ENCODE results near the gene EIF5B.
"Not testable (repeated sequence)": the region's sequence is repeated elsewhere in the genome, so short reads cannot be mapped to it uniquely, and the experiment has no call there.

Gene EIF5B, protein sequence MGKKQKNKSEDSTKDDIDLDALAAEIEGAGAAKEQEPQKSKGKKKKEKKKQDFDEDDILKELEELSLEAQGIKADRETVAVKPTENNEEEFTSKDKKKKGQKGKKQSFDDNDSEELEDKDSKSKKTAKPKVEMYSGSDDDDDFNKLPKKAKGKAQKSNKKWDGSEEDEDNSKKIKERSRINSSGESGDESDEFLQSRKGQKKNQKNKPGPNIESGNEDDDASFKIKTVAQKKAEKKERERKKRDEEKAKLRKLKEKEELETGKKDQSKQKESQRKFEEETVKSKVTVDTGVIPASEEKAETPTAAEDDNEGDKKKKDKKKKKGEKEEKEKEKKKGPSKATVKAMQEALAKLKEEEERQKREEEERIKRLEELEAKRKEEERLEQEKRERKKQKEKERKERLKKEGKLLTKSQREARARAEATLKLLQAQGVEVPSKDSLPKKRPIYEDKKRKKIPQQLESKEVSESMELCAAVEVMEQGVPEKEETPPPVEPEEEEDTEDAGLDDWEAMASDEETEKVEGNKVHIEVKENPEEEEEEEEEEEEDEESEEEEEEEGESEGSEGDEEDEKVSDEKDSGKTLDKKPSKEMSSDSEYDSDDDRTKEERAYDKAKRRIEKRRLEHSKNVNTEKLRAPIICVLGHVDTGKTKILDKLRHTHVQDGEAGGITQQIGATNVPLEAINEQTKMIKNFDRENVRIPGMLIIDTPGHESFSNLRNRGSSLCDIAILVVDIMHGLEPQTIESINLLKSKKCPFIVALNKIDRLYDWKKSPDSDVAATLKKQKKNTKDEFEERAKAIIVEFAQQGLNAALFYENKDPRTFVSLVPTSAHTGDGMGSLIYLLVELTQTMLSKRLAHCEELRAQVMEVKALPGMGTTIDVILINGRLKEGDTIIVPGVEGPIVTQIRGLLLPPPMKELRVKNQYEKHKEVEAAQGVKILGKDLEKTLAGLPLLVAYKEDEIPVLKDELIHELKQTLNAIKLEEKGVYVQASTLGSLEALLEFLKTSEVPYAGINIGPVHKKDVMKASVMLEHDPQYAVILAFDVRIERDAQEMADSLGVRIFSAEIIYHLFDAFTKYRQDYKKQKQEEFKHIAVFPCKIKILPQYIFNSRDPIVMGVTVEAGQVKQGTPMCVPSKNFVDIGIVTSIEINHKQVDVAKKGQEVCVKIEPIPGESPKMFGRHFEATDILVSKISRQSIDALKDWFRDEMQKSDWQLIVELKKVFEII

DNA sequence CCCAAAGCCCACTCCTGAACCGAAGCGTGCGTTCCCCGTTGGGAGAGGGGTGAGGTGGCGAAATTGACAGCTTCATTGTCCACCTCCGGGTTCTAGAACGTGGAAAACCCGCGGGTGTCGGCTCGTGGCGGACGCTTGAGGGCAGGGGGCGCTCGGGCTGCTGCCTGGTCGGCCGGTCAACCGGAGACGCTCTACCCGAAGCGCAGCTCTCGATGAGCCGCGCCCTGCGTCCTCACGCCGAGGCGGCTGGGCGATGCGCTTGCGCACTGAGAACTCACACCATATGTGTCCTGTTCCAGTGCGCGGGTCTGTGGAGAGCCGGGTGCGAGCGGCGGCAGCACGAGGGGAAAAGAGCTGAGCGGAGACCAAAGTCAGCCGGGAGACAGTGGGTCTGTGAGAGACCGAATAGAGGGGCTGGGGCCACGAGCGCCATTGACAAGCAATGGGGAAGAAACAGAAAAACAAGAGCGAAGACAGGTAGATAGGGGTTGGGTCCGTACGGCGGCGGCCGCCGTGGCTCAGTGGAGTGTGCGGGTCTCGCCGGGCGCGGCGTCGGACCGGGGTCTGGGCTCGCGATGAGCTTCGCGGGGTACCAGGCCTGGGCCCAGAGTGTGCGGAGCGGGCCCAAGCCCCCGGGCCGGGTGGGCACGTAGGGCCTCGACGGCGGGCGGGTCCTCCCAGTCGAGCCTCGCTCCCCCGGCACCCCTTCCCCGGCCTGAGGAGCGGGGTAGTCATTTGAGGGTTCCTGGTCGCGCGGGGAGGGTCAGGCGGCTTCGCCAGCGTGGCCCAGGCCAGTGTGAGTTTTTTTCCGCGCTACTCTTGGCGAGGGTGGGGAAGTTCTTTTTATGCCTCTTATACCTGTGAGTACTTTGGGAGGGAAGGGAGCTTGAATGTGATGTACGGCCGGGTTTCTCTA lies at the start of gene EIF5B:
Gene EIF5B (plus strand): TSS at position 277 of the 916 bp plus-strand sequence. CDS start 166 bp downstream, at position 443.
- DNase-seq = peak; percentile 91

DNA sequence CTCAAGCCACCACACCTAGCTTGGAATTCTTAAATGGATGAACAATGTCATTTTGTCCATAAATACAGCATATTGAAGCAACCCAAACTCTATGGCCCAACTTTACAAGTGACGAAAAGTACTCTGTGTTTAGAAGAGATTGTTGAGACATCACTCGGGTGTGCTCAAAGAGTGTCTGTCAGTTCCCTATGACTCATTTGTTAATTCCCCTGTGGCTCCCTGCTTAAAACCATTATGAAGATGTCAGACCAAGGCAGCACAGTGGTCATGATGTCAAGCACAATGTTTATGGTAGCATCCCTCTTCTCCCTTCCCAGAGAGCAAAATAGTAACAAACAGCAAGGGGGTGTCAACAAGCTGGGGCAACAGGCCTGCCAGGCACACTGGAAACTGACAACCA lies 39.2 kb upstream of the EIF5B start:
- no peak for DNase-seq

DNA sequence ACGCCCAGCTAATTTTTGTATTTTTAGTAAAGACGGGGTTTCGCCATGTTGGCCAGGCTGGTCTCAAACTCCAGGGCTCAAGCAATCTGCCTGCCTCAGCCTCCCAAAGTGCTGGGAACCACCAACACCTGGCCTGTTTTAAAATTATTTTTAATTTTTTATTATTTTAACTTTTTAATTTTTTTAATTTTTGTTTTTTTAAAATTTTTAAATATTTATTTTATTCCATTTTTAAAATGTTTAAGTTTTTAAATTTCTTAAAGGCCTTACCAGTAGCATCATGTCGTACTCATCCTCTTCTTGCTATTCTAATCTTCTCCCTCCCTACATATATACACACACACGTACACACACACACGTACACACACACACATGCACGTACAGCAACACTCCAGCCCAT lies 37.6 kb upstream of the EIF5B start:
- DNase-seq = no peak

DNA sequence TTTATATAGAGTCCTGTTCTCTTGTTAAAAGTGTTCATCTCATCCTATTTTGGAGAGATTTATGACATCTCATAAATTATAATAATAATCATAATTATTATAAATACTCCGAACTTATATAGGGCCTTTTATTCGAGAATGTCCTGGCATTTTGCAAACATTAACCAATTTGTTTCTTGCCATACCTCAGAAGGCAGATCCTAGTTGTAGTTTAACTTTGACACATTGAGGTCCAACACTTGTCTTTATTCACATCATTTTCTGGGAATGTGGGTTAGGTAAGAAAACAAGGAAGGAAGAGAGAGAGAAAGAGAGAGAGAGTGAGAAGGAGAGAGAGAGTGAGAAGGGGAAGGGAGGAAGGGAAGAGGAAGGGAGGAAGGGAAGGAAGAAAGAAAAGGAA lies 36.1 kb upstream of the EIF5B start, which contains the start of gene LYG1:
Gene LYG1 (minus strand): TSS at position 101 of the 400 bp plus-strand sequence. CDS start 5,527 bp downstream, outside the sequence.
- not testable (repeated sequence) for DNase-seq

DNA sequence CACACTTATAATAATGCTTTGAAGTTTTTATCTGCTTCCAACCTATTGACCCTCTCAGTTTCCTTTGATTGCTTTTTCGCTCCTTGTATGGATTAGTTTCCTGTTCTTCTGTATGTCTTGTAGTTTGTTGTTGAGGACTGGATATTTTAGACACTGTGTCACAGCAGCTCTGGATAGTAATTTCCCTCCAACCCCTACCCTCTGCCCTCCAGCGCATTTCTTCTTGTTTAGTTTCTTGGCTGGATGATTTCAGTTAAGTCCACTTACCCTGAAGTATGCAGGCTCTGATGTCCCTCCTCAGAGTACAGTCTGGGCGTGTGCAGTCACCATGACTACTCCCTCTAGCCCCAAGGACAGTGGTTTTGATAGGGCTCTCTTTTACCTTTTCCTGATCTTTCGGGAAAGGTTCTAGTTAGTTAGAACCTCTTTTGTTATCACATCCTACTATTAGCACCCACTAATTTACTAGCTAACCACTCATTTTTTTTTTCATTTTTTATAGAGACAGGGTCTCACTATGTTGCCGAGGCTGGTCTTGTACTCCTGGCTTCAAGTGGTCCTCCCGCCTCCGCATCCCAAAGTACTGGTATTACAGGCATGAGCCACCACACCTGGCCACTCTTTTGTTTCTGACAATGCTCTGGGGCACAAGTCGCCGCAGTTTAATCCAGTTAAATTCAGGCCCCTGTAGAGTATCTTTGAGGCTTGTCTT lies 19.9 kb upstream of the EIF5B start:
- no peak for DNase-seq

DNA sequence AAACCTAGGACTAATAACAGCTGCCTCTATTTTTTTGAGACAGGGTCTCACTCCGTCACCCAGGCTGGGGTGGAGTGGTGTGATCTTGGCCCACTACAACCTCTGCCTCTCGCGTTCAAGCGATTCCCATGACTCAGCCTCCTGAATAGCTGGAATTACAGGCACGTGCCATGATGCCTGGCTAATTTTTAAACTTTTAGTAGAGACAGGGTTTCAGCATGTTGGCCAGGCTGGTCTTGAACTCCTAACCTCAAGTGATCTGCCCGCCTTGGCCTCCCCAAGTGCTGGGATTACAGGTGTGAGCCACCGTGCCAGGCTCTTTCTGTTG lies 19.4 kb upstream of the EIF5B start:
- DNase-seq = not testable (repeated sequence)

DNA sequence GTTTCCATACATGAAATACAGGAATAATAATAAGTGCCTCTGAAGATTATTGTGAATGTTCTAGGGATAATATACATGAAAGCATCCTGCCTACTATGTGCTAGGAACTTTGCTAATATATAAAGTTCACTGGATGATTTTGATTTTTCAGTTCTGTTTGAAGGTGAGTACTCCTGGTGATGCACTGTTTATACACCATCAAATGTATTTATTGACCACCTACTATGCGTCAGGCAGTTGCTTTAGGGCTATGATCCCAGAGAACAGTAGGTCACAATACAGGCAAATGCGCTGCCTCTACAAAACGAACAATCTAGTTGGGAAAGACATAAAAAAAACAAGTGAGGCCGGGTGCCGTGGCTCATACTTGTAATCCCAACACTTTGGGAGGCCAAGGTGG lies 11.8 kb upstream of the EIF5B start:
- DNase-seq = no peak

DNA sequence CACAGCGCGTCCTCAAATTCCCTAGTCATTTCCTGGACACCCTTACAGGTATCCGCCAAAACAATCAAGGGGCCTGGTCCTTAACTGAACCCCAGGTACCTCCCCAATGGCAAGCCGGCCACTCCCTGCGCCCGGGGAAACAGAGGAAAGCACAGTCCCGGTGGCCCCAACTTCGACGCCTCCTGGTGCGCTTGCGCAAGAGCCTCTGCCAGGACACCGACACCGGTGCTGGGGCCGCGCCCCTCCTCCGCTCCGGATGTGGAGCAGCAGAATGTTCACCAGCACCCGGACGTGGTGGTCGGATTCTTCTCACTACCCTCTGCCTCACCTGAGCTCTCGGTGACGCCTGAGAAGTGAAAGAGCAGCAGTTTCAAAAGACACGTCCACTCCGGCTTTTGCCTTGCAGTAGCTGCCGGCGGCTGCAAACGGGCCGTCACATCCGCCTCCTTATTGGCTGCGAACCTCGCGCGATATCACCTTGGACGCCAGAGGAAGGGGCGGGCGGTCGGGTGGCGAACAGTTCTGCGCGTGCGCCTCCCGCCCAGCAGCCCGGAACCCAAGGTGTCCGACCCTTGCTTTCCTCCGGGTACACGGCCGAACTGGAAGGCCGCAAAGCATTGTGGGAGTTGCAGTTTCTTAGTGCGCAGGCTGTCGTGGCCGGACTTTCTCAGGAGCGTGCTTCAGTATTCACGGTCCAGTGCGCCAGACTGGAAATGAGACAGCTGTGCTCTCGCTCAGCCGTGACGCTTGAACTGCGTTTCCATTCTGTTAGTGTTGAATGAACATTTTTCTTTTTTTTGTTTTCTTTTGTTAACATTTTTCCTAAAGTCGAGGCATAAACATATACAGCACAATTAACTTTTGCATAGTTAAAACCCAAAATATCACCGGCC lies 1.0 kb upstream of the EIF5B start, which contains the start of gene TXNDC9:
Gene TXNDC9 (minus strand): TSS at position 423 of the 893 bp plus-strand sequence. CDS start 3,123 bp downstream, outside the sequence.
- peak; percentile 96 for DNase-seq

DNA sequence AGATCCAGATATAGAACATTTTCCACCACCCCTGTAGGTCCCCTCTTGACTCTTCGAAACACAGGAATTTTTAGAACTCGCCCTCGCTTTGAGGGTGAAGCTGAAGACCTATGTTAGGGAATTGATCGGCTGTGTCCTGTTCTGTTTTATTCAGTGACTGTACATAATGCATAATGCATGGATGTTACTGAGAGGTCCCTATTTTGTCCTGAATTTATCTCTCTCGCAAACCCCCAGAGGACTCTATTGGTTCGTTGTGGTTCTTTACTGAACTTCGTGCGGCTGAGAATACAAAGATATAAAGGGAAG lies 431 bp upstream of the EIF5B start:
- peak; percentile 3 for DNase-seq

DNA sequence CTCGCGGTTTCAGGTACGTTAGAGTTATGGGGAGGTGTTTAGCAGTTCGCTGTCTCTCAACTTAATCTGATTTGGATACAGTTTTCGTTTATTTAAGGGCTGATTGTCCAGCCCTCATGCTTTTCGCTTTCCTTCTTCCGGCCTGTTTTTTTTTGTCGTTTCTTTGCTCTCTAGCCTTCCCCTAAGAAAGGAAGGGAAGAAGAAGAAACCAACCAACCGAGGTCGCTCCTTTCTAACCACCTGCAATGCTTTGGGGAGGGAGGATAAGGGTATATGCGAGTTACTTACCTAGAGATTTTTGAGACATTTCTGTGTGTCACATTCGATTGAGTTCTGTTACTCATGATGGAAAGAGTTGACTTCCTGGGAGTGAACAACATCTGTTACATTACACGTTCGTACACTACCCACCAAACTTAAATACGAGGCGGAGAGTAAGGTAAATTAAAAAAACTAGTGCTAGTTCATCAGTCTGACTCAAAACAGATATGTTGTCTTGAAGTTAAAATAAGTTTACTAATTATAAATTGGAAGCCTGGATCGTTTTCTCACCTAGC lies 918 bp downstream of the EIF5B start:
- peak; percentile 5 for DNase-seq

DNA sequence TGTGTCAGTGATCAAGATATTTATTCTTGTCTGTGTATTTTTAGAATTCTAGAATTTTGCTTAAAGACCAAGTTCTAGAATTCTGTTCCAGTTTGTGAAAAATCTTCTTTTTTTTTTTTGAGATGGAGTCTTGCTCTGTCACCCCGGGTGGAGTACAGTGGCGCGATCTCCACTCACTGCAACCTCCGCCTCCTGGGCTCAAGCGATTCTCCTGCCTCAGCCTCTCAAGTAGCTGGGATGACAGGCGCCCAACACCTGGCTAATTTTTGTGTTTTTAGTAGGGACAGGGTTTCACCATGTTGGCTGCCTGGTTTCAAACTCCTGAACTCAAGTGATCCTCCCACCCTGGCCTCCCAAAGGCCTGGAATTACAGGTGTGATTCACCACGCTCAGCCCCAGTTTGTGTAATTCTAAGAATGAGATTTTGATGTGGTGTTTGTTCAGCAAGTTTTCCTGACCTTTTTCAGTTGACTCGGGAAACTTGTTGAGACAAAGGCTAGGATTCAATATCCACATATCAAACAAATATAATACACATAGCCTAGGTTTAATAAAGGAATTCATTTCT lies 3.6 kb downstream of the EIF5B start:
- no peak for DNase-seq

DNA sequence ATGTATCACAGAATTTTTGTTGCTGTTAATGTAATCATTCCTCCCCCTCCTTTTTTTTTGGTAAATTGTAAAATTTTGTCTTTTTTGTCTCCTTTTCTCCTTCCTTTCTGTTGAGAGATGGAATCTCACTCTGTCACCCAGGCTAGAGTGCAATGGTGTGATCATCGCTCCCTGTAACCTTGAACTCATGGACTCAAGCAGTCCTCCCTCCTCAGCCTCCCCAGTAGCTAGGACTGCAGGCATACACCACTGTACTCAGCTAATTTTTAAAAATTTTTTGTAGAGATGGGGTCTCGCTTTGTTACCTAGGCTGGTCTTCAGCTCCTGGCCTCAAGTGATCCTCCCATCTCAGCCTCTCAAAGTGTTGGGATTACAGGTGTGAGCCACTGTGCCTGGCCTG lies 5.3 kb downstream of the EIF5B start:
- no peak for DNase-seq

DNA sequence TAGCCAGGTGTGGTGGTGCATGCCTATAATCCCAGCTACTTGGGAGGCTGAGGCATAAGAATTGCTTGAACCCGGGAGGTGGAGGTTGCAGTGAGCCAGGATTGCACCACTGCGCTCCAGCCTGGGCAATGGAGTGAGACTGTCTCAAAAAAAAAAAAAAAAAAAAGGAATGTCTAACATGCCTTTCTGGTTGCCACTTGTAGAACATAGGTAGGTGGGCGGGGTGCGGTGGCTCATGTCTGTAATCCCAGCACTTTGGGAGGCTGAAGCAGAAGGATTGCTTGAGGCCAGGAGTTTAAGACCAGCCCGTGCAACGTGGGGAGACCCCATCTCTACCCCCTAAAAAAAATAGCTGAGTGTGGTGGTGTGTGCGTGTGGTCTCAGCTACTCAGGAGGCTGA lies 8.3 kb downstream of the EIF5B start:
- not testable (repeated sequence) for DNase-seq

DNA sequence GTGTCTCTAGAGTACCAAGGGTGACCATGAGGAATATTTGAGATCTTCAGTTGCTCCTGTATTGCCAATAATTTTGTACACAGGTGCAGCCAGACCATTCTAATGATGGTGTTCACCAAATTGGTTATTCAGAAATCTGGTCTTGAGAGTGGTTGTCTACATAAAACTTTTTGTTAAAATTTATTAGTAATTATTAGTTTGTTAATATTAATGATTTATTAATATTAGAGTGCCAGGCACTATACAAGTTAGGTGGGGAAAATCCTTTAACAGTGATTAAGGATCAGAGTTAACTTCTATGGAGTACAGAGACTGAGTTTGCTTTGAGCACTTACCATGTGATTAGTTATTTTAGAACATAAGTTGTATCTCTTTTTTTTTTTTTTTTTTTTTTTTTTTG lies 9.0 kb downstream of the EIF5B start:
- no peak for DNase-seq

DNA sequence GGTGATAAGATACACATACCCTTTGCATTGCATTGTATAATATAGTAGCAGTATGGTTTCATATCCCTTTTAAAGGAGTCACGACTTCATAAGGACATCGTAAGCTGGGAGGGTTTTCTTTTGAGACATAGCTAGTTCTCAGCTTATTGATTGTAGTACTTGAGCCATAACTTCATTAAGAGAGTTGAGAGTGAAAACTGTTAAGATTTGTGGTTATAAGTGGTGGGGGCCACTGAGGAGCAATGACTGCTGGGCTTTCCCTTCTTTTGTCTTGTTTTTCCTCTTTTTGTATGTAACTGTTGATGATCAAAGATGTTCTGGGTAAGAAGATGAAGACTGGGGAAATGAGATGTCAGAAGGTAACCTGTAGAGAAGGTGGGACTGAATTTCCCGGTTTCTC lies 11.0 kb downstream of the EIF5B start:
- DNase-seq = no peak

DNA sequence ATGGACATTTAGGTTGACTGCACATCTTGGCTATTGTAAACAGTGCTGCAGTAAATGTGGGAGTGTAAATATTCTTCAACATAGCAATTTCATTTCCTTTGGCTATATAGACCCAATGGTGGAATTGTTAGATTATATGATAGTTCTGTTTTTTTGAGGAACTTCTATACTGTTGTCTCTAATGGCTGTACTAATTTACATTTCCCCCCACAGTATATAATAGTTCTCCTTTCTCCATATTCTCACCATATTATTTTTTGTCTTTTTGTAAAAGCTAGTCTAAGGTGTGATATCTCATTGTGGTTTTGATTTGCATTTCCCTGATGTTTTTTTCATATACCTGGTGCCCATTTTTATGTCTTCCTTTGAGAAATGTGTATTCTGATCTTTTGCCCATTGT lies 13.0 kb downstream of the EIF5B start:
- no peak for DNase-seq

DNA sequence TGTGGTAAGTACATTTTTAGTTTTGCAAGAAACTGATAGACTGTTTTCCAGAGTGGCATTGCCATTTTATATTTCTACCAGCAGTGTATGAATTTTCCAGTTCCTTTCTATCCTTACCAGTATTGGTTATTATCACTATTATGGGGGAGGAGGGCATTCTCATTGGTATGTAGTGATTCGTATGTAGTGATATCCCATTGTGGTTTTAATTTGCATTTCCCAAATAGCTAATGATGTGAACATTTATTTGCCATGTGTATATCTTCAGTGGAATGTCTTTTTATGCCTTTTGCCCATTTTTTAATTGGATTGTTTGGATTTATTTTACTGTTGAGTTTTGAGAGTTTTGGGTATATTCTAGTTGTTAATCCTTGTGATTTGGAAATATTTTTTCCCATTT lies 16.9 kb downstream of the EIF5B start:
- DNase-seq = no peak

DNA sequence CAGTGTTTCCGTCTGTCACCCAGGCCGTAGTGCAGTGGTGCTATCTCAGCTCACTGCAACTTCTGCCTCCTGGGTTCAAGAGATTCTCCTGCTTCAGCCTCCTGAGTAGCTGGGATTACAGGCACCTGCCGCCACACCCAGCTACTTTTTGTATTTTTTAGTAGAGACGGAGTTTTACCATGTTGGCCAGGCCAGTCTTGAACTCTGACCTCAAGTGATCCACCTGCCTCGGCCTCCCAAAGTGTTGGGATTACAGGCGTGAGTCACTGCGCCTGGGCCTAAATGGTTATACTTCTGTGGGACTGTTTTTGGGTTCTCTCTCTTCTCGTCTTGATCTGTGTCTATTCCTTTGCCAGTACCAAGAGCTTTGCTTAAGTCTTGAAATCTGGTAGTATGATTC lies 17.6 kb downstream of the EIF5B start:
- DNase-seq = not testable (repeated sequence)

DNA sequence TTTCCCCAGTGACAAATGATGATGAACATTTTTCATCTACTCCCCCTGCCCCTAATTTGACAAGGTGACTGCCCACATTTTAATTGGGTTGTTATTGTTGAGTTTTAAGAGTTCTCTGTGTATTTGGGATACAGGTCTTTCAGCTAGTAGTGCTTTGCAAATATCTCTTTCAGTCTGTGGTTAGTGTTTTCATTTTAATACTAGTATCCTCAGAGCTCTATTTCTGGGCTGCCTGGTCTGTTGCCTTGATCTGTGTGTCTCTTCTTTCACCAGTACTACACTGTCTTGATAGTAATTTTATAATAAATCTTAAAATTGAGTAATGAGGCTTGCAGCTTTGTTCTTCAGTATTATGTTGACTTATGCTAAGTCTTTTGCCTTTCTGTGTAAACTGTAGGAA lies 19.7 kb downstream of the EIF5B start:
- no peak for DNase-seq

DNA sequence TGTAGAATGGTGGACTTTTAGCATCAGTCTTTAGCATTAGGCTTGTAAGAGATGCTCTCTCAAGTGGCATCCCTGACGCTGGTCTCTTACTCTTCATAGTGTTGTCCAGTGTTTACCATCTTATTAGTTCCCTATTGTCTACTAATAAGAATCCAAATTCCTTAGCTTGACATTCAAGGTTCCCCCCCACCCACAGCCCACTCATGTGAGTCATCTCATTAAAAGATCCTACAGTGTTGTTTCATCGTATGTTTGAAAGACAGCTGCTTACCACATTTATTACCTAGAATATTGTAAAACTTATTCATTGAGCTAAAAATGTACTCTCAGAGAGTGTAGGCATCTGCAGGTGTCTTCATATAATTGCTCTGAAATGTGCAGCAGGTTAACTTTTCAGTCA lies 28.5 kb downstream of the EIF5B start:
- no peak for DNase-seq

Data from activated CD4-positive, alpha-beta T cell treated with anti-CD3 and anti-CD28 coated beads, Interleukin-2, amount 50 U/mL, for 1 hour (primary cell).